HTERT RPE-1 (cell line): ENCODE results near the gene DNM1.

Source experiments
- in situ Hi-C: fragments of 300-500 bp; cut with MboI; formaldehyde crosslinking; loops from 4 replicates; pipeline ENCODE4 v1.14.3; 2020; ENCODE audit warnings: low sequenced_read_pairs

DNM1 gene

DNA sequence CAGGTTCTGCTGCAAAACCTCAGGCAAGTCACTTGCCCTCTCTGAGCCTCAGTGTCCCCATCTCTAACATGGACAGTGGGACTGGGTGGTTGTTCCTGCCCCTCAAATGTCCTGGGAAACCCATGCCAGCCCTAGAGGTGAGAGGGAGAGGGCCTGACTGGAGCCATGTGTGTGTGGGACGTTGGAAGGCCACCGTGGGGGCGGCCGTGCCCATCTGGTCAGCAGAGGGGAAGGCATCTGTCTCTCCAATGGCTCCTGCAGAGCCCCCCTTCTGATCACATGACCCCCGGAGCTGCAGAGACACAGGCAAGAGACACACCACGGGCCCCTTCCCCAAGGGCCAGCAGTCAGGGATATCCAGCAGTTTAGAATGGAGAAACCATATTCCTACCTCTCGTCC is 1.7 kb downstream of the DNM1 start:
- in situ Hi-C loops, result no loop called here

DNA sequence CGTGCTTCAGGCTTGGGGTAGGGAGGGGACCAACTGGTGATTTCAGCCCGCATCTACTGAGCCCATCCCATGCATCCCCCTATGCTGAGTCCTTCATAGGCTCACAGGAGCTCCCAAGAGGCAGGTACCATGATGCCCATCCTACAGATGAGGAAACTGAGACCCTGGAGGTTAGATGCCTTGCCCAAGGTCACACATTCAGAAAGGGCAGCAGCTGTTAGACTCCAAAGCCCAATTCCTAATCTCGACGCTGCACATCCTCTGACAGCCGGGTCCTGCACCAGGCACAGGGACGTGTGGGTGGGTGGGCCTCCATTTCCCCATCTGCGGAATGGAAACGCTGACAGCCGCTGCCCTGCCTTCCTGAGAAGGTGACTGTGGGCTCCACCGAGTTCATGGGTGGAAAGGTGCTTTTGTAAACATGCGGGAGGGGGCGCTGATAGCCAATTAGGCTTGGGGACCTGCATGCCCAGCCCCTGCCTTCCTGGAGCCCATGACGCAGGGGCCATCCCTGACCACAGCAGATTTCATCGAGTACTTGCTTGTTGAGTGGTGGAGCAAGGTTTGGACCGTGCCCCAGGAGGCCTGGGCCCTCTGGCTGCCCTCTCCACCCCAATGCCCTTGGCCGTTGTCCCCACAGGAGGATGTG is 2.2 kb downstream of the DNM1 start:
- in situ Hi-C loops, result no loop called here

- in situ Hi-C loops, result no loop called here
Observed at GRCh38 chr9:128206484-128206883, 3.3 kb downstream of the DNM1 start.

GRCh38 chr9:128206916-128207910 is 4.0 kb downstream of the DNM1 start:
- in situ Hi-C loops, result no loop called here

GRCh38 chr9:128208386-128208785 is 5.2 kb downstream of the DNM1 start:
- in situ Hi-C loops, result no loop called here

DNA sequence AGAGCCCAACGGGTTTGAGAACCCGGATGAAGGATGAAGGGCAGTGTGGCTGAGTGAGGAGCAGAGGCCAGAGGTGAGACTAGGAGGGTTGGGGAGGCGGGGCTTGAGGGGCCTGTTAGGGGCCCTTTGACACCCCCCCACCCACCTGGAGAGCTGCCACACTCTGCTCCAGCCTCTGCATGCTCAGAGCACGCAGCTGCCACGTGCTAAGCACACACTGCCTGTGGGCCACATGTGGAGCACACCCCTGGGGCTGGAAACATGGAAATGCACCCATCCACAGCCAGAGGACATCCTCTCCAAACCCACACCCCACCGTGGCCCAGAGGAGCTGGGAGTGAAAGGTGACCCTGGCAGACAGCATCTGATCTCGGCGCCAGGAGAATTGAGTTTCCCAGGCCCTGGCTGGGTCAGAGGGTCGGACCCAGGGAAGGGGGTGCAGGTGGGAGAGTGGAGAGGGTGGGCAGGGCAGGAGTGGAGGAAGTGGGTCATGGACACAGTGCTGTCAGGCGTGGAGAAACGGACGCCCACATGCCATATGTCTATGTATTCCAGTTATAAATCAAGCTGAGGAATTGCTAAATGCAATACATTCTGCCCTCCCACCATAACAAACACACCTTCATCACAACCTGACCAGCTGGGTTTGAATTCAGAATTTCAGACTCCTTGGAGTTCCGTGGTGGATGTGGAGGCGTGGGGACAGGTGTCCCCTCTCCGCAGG is 5.9 kb downstream of the DNM1 start:
- in situ Hi-C loops, result no loop called here

DNA sequence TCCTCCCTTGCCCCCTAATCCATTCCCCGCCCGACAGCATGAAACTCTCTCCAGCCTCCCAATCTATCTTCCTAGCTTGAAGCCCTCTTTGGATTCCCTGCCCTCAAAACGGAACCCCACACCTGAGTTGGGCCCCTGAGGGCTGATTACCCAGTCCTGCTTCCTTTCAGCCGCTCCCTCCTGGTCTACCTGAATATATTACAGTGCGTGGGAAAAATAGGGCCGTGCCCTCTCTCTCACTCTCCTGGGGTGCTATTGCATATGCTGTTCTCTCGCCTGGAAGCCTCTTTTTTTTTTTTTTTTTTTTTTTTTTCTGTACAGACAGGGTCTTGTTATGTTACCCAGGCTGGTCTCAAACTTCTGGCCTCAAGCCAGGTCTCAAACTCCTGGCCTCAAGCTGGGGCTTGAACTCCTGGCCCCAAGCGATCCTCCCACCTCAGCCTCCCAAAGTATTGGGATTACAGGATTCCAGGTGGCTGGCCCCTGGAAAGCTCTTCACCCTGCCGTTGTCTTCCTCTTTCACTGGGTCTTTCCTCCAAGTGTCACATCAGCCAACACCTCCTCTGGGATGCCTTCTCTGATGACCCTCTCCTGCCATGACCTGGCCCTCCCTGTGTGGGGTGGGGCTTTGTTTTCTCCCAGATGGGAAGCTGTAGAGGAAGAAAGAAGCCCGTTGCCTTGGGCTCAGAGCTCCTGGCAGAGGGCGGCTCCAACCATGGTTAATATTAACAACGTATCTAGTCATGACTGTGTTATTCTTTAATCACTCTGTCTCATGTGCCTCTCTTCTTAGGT is 8.2 kb downstream of the DNM1 start:
- in situ Hi-C loops, result no loop called here

- in situ Hi-C loops, result no loop called here
Observed at GRCh38 chr9:128211981-128212281, 8.8 kb downstream of the DNM1 start.

- in situ Hi-C loops, result no loop called here
Observed at GRCh38 chr9:128213746-128214497, 10.7 kb downstream of the DNM1 start.

DNA sequence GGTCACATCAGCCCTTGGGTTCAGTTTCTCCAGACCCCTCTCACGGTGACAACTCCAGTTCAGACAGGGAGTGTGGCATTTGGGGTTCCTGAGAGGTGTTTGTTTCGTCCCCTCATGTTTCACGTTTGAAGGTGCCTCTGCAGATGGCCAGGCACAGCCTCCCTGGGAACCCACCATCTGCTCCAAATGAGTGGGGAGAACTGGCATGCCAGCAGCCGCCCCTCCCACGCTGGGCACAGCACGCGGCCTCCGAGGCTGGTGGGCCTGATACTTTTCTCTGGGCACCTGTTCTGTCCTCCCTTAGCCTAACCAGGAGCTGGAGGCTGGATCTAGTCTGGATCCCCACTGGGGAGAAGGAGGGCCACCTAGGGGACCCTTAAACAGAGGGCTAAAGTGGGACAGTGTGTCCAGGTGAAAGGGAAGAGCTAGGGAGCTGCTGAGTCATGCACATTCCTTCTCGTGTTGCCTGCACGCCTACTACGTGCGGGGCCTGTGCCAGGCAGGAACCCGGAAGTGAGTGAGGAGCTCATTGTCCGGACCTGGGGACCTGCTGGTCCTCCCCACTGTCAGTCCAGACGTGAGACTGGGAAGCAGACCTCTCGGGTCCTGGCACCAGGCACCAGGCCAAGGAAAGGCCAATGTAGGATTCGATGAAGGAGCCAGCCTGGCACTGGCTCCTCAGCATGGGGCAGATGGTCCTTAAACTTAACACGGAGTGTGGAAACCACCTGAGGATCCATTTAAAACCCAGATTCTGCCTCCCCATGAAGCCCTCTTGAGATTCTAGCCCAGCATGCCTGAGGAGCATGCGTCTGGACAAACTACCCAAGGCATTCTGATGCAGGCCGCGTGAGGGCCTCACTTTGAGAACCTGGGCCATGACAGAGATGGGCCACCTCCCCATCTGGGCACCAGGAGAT is 11.7 kb downstream of the DNM1 start:
- in situ Hi-C loops, result no loop called here

DNA sequence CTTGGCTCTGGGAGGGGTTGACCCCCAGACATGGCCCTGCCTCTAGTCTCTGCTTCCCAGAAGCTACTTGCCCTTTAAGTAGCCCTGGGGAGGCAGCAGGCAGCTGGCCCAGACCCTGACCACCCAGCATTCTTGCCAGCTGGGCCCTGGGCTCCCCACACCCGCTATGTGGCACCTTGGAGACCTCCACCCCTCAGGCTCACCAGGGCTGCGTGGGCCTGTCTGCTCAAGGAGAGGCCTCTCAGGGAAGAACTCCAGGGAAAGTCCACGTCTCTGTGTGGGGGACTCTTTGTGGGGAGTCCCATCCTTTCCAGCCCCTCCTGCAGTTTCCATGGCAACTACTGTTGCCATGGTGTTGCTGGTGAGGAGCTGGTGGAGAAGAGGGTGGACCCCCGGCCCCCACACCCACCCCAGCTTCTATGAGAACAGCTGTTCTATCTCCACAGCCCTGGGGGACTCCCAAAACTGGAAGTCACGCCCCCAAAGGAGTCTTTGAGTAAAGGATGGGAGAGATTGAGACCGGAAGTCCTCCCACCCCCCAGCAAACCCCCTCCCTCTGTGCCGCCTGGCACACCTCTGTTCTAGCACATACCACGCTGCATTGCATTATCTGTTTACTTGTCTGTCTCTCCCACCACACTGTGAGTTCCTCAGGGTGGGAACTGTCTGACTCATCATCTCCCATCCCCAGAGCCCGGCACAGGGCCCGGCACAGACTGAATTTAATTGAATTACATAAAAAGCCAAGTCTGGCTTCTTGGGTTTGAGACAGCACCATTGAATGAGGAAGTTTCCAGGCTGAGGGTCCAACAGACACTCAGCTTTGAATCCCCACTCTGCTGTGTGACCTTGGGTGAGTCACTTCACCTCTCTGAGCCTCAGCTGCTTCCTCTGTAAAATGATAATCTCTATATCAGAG is 12.6 kb downstream of the DNM1 start:
- in situ Hi-C loops, result no loop called here

- in situ Hi-C loops, result no loop called here
Observed at GRCh38 chr9:128216781-128217553, 13.8 kb downstream of the DNM1 start.

DNA sequence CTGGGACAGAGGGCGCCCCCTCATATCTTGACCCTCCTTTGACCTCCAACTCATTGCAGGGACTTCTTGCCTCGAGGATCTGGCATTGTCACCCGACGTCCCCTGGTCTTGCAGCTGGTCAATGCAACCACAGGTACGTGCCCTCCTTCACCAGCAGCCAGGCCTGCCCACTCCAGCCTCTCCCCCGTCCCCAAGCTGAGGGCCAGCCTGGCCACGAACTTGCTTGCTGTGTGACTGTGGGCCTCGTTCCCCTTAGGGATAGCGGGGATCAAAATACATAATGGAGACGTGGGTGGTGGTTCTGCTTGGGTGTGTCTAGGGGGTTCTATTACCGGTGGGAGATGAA is 15.0 kb downstream of the DNM1 start:
- in situ Hi-C loops, result no loop called here

- in situ Hi-C loops, result no loop called here
Observed at GRCh38 chr9:128218518-128219389, 15.6 kb downstream of the DNM1 start.

GRCh38 chr9:128219831-128220230 is 16.7 kb downstream of the DNM1 start:
- in situ Hi-C loops, result no loop called here

- in situ Hi-C loops, result no loop called here
Observed at GRCh38 chr9:128222026-128222425, 18.8 kb downstream of the DNM1 start.
